ENCODE results near the gene ITGA6. TPM values are rescaled to one million over a fixed set of nuclear protein-coding genes. Genes with fewer than 3 reads are reported as not detected.

Gene ITGA6
- total RNA-seq, 1 experiment from 2014 or later, result 184 TPM

- no peak for DNase-seq (ENCODE audit: extremely low read depth, low read depth)
Observed at GRCh38 chr2:172552547-172553291, 125.3 kb downstream of the ITGA6 start.

- no peak for DNase-seq (ENCODE audit: extremely low read depth, low read depth)
Observed at GRCh38 chr2:172554352-172555271, 127.2 kb downstream of the ITGA6 start.

GRCh38 chr2:172555272-172555521, 127.8 kb downstream of the ITGA6 start:
- DNase-seq (ENCODE audit: extremely low read depth, low read depth), result no peak

Other genes starting within 250 kb of the ITGA6 start
- gene PDK1, start 128.5 kb downstream of the ITGA6 start, total RNA-seq (2014; rRNA removed; shearing (Covaris generic)), result 49.9 and 50.7 TPM in 2 replicates